ENCODE results near the gene DYDC1. TPM values are rescaled to one million over a fixed set of nuclear protein-coding genes. Genes with fewer than 3 reads are reported as not detected.

The DYDC1 gene
- total and polyA plus RNA-seq, 2 experiments from 2014 or later, result not detected

- WGBS, 2 experiments (ENCODE audit: low coverage in 1 of 2, low lambda C conversion rate in 2 of 2, missing lambda C conversion rate in 2 of 2), result 28 to 29% methylated on average over 8 of the region's 8 CpGs
- Histone ChIP-seq H4K20me1 (ENCODE audit: insufficient read depth) (no peaks in the 10 kb centered on the region), H2AFZ (no peak overlapping the region), H3K9ac (no peak overlapping the region), H3K4me1 (ENCODE audit: insufficient read depth) (no peaks in the 10 kb centered on the region), H3K27me3 (replicated peaks; ENCODE audit: insufficient read depth) (0 out of 2 replicates have a peak, but pooled peaks cover 3% of the 10 kb centered on the region), H3K79me2 (ENCODE audit: insufficient read depth) (no peaks in the 10 kb centered on the region), H3K9me2 (ENCODE audit: insufficient read depth) (no peaks in the 10 kb centered on the region), H3K4me3 (no peak overlapping the region), H3F3A (ENCODE audit: insufficient read depth) (no peaks in the 10 kb centered on the region), H3K4me2 (ENCODE audit: unreplicated experiment) (no peak overlapping the region), H3K9me3 (ENCODE audit: low read depth) (no peaks in the 10 kb centered on the region), H3K36me3 (ENCODE audit: low read depth) (no peaks in the 10 kb centered on the region), H3K27ac (no peak overlapping the region)
- in situ Hi-C loops (cut with MboI), result no loop called here
- no peak for TF ChIP-seq EZH2 (IDR thresholded peaks at IDR 0.05; ENCODE audit: insufficient read depth, poor library complexity, severe bottlenecking)
- no peak for TF ChIP-seq EZH2phosphoT487 (IDR thresholded peaks at IDR 0.05; ENCODE audit: insufficient read depth, low read depth)
- no peak for DNase-seq
Observed at GRCh38 chr10:80400136-80400804, 43.7 kb upstream of the DYDC1 start.

GRCh38 chr10:80397014-80397413 lies 40.5 kb upstream of the DYDC1 start:
- DNase-seq, result no peak
- Histone ChIP-seq H4K20me1 (ENCODE audit: insufficient read depth) (no peaks in the 10 kb centered on the region), H3K9me3 (ENCODE audit: low read depth) (no peaks in the 10 kb centered on the region), H3K27ac (no peak overlapping the region), H3K4me1 (ENCODE audit: insufficient read depth) (no peaks in the 10 kb centered on the region), H3K36me3 (ENCODE audit: low read depth) (no peaks in the 10 kb centered on the region), H3K9ac (no peak overlapping the region), H3K9me2 (ENCODE audit: insufficient read depth) (no peaks in the 10 kb centered on the region), H2AFZ (no peak overlapping the region), H3K79me2 (ENCODE audit: insufficient read depth) (no peaks in the 10 kb centered on the region), H3F3A (ENCODE audit: insufficient read depth) (no peaks in the 10 kb centered on the region), H3K4me2 (ENCODE audit: unreplicated experiment) (no peak overlapping the region), H3K4me3 (no peak overlapping the region), H3K27me3 (replicated peaks; ENCODE audit: insufficient read depth) (0 out of 2 replicates have a peak, but pooled peaks cover 3% of the 10 kb centered on the region)
- in situ Hi-C loops (cut with MboI), result no loop called here
- no peak for TF ChIP-seq EZH2 (IDR thresholded peaks at IDR 0.05; ENCODE audit: insufficient read depth, poor library complexity, severe bottlenecking)
- no peak for TF ChIP-seq EZH2phosphoT487 (IDR thresholded peaks at IDR 0.05; ENCODE audit: insufficient read depth, low read depth)
- WGBS, 2 experiments (ENCODE audit: low coverage in 1 of 2, low lambda C conversion rate in 2 of 2, missing lambda C conversion rate in 2 of 2), result 50 to 66% methylated on average over 2 of the region's 2 CpGs

DNA sequence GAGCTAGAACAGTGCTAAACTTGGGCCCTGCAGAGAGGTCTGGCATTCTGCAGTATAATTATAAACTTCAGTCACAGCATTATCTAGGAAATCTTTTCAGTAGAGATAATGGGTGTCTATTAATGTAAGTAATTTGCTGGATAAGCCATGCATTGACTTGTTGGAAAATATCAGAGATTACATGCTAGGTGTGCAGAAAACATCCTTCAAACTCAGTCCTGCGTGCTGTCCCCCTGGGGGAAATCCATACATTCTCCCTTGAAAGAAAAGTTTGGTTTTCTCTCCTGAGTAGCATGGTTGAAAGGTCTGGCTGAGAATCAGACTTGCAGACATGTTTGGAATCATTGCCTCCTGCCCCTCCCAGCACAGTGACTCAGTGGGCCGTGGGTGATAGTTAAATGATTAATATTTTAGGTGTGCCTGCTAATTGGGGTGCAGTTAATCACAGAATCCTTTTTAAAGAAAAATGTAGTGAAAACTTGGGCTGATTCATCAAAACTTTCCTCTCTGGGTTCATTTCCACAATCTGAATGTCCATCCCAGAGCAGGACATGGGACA lies 37.9 kb upstream of the DYDC1 start:
- no peak overlapping the region for H3K4me2 ChIP-seq (ENCODE audit: unreplicated experiment)
- no peaks in the 10 kb centered on the region for H3K4me1 ChIP-seq (ENCODE audit: insufficient read depth)
- H3K27ac ChIP-seq, result no peak overlapping the region
- no peaks in the 10 kb centered on the region for H4K20me1 ChIP-seq (ENCODE audit: insufficient read depth)
- no peak for DNase-seq
- 0 out of 2 replicates have a peak, but pooled peaks cover 3% of the 10 kb centered on the region for H3K27me3 ChIP-seq (replicated peaks; ENCODE audit: insufficient read depth)
- no peak overlapping the region for H3K4me3 ChIP-seq
- TF ChIP-seq EZH2phosphoT487 (IDR thresholded peaks at IDR 0.05; ENCODE audit: insufficient read depth, low read depth) (no peak), EZH2 (IDR thresholded peaks at IDR 0.05; ENCODE audit: insufficient read depth, poor library complexity, severe bottlenecking) (no peak)
- in situ Hi-C loops (cut with MboI), result no loop called here
- no peak overlapping the region for H3K9ac ChIP-seq
- no peaks in the 10 kb centered on the region for H3K9me3 ChIP-seq (ENCODE audit: low read depth)
- no peaks in the 10 kb centered on the region for H3K9me2 ChIP-seq (ENCODE audit: insufficient read depth)
- H3K36me3 ChIP-seq (ENCODE audit: low read depth), result no peaks in the 10 kb centered on the region
- H2AFZ ChIP-seq, result no peak overlapping the region
- WGBS, 2 experiments (ENCODE audit: low coverage in 1 of 2, low lambda C conversion rate in 2 of 2, missing lambda C conversion rate in 2 of 2), result 35 to 44% methylated on average over 2 of the region's 2 CpGs
- no peaks in the 10 kb centered on the region for H3K79me2 ChIP-seq (ENCODE audit: insufficient read depth)
- H3F3A ChIP-seq (ENCODE audit: insufficient read depth), result no peaks in the 10 kb centered on the region

DNA sequence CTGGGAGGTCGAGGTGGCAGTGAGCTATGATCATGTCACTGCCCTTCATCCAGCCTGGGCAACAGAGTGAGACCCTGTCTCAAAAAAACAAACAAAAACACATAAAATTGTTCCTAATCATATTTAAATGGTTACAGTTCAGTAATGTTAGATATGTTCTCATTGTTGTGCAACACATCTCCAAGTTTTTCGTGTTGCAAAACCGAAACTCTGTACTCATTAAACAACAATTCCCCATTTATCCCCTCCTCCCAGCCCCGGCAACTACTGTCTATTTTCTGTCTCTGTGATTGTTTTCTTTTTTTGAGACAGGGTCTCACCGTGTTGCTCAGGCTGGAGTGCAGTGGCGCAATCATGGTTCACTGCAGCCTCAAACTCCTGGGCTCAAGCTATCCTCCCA lies 35.7 kb upstream of the DYDC1 start:
- H3K36me3 ChIP-seq (ENCODE audit: low read depth), result no peaks in the 10 kb centered on the region
- no peaks in the 10 kb centered on the region for H3K9me2 ChIP-seq (ENCODE audit: insufficient read depth)
- H3K9me3 ChIP-seq (ENCODE audit: low read depth), result no peaks in the 10 kb centered on the region
- H4K20me1 ChIP-seq (ENCODE audit: insufficient read depth), result no peaks in the 10 kb centered on the region
- H3K9ac ChIP-seq, result no peak overlapping the region
- no peak overlapping the region for H3K27ac ChIP-seq
- no peak for TF ChIP-seq EZH2phosphoT487 (IDR thresholded peaks at IDR 0.05; ENCODE audit: insufficient read depth, low read depth)
- TF ChIP-seq EZH2 (IDR thresholded peaks at IDR 0.05; ENCODE audit: insufficient read depth, poor library complexity, severe bottlenecking), result no peak
- no peak overlapping the region for H3K4me2 ChIP-seq (ENCODE audit: unreplicated experiment)
- H3F3A ChIP-seq (ENCODE audit: insufficient read depth), result no peaks in the 10 kb centered on the region
- H3K4me1 ChIP-seq (ENCODE audit: insufficient read depth), result no peaks in the 10 kb centered on the region
- no peak overlapping the region for H2AFZ ChIP-seq
- no peak overlapping the region for H3K4me3 ChIP-seq
- peak; percentile 9 for DNase-seq
- WGBS, 2 experiments (ENCODE audit: low coverage in 1 of 2, low lambda C conversion rate in 2 of 2, missing lambda C conversion rate in 2 of 2), result 26 to 28% methylated on average over 6 of the region's 6 CpGs
- 0 out of 2 replicates have a peak, but pooled peaks cover 3% of the 10 kb centered on the region for H3K27me3 ChIP-seq (replicated peaks; ENCODE audit: insufficient read depth)
- no peaks in the 10 kb centered on the region for H3K79me2 ChIP-seq (ENCODE audit: insufficient read depth)
- in situ Hi-C loops (cut with MboI), result no loop called here
